Measurements from ENCODE around the gene PLCL1. TPM values are rescaled to one million over a fixed set of nuclear protein-coding genes. Genes with fewer than 3 reads are reported as not detected.

The PLCL1 gene
- total and polyA plus RNA-seq, 7 donors: 4.3 to 25.4 (median 12.6) TPM

GRCh38 chr2:197927994-197928393, 123.6 kb downstream of the PLCL1 start:
- ATAC-seq: no peak
- Histone ChIP-seq H3K4me1 (peaks cover 30% of the 10 kb centered on the region), H3K27ac (no peak overlapping the region), H3K9me3 (no peaks in the 10 kb centered on the region), H3K27me3 (ENCODE audit: insufficient read depth in 3 of 3, low read length in 2 of 3) (no peaks in the 10 kb centered on the region), H3K4me3 (no peak overlapping the region), H3K36me3 (ENCODE audit: insufficient read depth in 1 of 2, low read depth in 1 of 2) (no peaks in the 10 kb centered on the region)
- intact Hi-C loops (cut with DNase I): no loop called here
- TF ChIP-seq CTCF (IDR thresholded peaks at IDR 0.05): no peak
- DNase-seq: no peak

- intact Hi-C loops (cut with DNase I): no loop called here
- H3K27me3 ChIP-seq (ENCODE audit: insufficient read depth in 3 of 3, low read length in 2 of 3): no peaks in the 10 kb centered on the region
- 81 to 82% (median 82%) methylated on average over 5 of the region's 5 CpGs for WGBS, 3 donors
- no peak overlapping the region for H3K4me3 ChIP-seq
- peaks cover 30% of the 10 kb centered on the region for H3K4me1 ChIP-seq
- no peak overlapping the region for H3K27ac ChIP-seq
- H3K9me3 ChIP-seq: no peaks in the 10 kb centered on the region
- TF ChIP-seq CTCF (IDR thresholded peaks at IDR 0.05): no peak
- no peaks in the 10 kb centered on the region for H3K36me3 ChIP-seq (ENCODE audit: insufficient read depth in 1 of 2, low read depth in 1 of 2)
- DNase-seq (no peak), ATAC-seq (peak in 1 of 4 donors; percentile 43)
Measured at GRCh38 chr2:197929008-197929885, 124.9 kb downstream of the PLCL1 start.

GRCh38 chr2:197929886-197930227, 125.5 kb downstream of the PLCL1 start:
- intact Hi-C loops (cut with DNase I): no loop called here
- Histone ChIP-seq H3K36me3 (ENCODE audit: insufficient read depth in 1 of 2, low read depth in 1 of 2) (no peaks in the 10 kb centered on the region), H3K9me3 (no peaks in the 10 kb centered on the region), H3K27me3 (ENCODE audit: insufficient read depth in 3 of 3, low read length in 2 of 3) (no peaks in the 10 kb centered on the region), H3K27ac (no peak overlapping the region), H3K4me1 (peaks cover 30% of the 10 kb centered on the region), H3K4me3 (no peak overlapping the region)
- DNase-seq: no peak
- TF ChIP-seq CTCF (IDR thresholded peaks at IDR 0.05): no peak
- no peak for ATAC-seq

GRCh38 chr2:197930570-197931278, 126.3 kb downstream of the PLCL1 start:
- peaks cover 25% of the 10 kb centered on the region for H3K4me1 ChIP-seq
- TF ChIP-seq CTCF (IDR thresholded peaks at IDR 0.05): no peak
- intact Hi-C loops (cut with DNase I): no loop called here
- no peak overlapping the region for H3K4me3 ChIP-seq
- no peaks in the 10 kb centered on the region for H3K36me3 ChIP-seq (ENCODE audit: insufficient read depth in 1 of 2, low read depth in 1 of 2)
- no peaks in the 10 kb centered on the region for H3K9me3 ChIP-seq
- ATAC-seq (no peak), DNase-seq (no peak)
- 92 to 97% (median 93%) methylated on average over 4 of the region's 4 CpGs for WGBS, 3 donors
- no peaks in the 10 kb centered on the region for H3K27me3 ChIP-seq (ENCODE audit: insufficient read depth in 3 of 3, low read length in 2 of 3)
- no peak overlapping the region for H3K27ac ChIP-seq
